Fibroblast of skin of right biceps (primary cell): Measurements from ENCODE around the gene PRTG.
A peak's percentile ranks its signal among the peaks of the same experiment; 100 is the strongest.
"Not testable (repeated sequence)": the region's sequence is repeated elsewhere in the genome, so short reads cannot be mapped to it uniquely, and the experiment has no call there.

Experiments used
- DNase-seq: peaks from one replicate; pipeline ENCODE4 v3.0.0-alpha.2; 2013

The PRTG gene

GRCh38 chr15:55742927-55743728 lies at the start of gene PRTG:
TSS of gene PRTG (minus strand) at chr15:55743152. CDS start at chr15:55742931, 221 bp downstream.
- DNase-seq, result peak; percentile 42

GRCh38 chr15:55791551-55792400 lies 48.8 kb upstream of the PRTG start:
- DNase-seq, result peak; percentile 64

- no peak for DNase-seq
Measured at GRCh38 chr15:55789066-55789660, 46.2 kb upstream of the PRTG start.

- DNase-seq, result no peak
Measured at GRCh38 chr15:55786341-55786740, 43.4 kb upstream of the PRTG start.

GRCh38 chr15:55785593-55785992 lies 42.6 kb upstream of the PRTG start:
- not testable (repeated sequence) for DNase-seq

- DNase-seq, result no peak
Measured at GRCh38 chr15:55784286-55784685, 41.3 kb upstream of the PRTG start.

- no peak for DNase-seq
Measured at GRCh38 chr15:55782901-55783300, 39.9 kb upstream of the PRTG start.

- DNase-seq, result no peak
Measured at GRCh38 chr15:55780292-55780691, 37.3 kb upstream of the PRTG start.

- no peak for DNase-seq
Measured at GRCh38 chr15:55778932-55779331, 36.0 kb upstream of the PRTG start.

GRCh38 chr15:55775316-55775715 lies 32.4 kb upstream of the PRTG start:
- no peak for DNase-seq

GRCh38 chr15:55774113-55774970 lies 31.4 kb upstream of the PRTG start:
- peak; percentile 35 for DNase-seq

- peak; percentile 14 for DNase-seq
Measured at GRCh38 chr15:55770806-55771205, 27.9 kb upstream of the PRTG start.

GRCh38 chr15:55770261-55770660 lies 27.3 kb upstream of the PRTG start:
- DNase-seq, result no peak

- DNase-seq, result no peak
Measured at GRCh38 chr15:55768670-55769185, 25.8 kb upstream of the PRTG start.

GRCh38 chr15:55766676-55767075 lies 23.7 kb upstream of the PRTG start:
- no peak for DNase-seq

- no peak for DNase-seq
Measured at GRCh38 chr15:55764398-55764797, 21.4 kb upstream of the PRTG start.

- no peak for DNase-seq
Measured at GRCh38 chr15:55758580-55758986, 15.6 kb upstream of the PRTG start.

GRCh38 chr15:55753433-55753832 lies 10.5 kb upstream of the PRTG start:
- not testable (repeated sequence) for DNase-seq

- no peak for DNase-seq
Measured at GRCh38 chr15:55750706-55751105, 7.8 kb upstream of the PRTG start.

GRCh38 chr15:55743729-55744655 lies 1.0 kb upstream of the PRTG start:
- DNase-seq, result no peak

GRCh38 chr15:55742498-55742926 lies 440 bp downstream of the PRTG start:
- DNase-seq, result no peak
